GM10248 (cell line): ENCODE measurements around the gene RRP9.

Experiments used
- CTCF ChIA-PET: fragments of 300-600 bp; sonication (Branson Sonifier 250); formaldehyde crosslinking; extraction: SDS; loops from one replicate; lab custom pipeline; 2021; ENCODE audit warnings: antibody characterized with exemption; lab: Yijun Ruan, JAX
- POLR2A ChIA-PET: fragments of 350-650 bp; sonication (Branson Sonifier 250); formaldehyde crosslinking; extraction: SDS; loops from one replicate; lab custom pipeline; 2020; ENCODE audit warnings: antibody characterized with exemption; lab: Yijun Ruan, JAX
- DNase-seq: peaks from one replicate; pipeline ENCODE4 v3.0.0; 2012; ENCODE audit errors: extremely low spot score
- TF ChIP-seq, protein P1 (sequence below): IDR thresholded peaks from 2 replicates; pipeline ENCODE4 v1.5.1; 2012; ENCODE audit warnings: mild to moderate bottlenecking, low read depth; ENCODE audit errors: extremely low read depth, missing control alignments, control extremely low read depth

The RRP9 gene

GRCh38 chr3:51974277-51974962 is 32.7 kb upstream of the RRP9 start:
- TF ChIP-seq, protein P1, sequence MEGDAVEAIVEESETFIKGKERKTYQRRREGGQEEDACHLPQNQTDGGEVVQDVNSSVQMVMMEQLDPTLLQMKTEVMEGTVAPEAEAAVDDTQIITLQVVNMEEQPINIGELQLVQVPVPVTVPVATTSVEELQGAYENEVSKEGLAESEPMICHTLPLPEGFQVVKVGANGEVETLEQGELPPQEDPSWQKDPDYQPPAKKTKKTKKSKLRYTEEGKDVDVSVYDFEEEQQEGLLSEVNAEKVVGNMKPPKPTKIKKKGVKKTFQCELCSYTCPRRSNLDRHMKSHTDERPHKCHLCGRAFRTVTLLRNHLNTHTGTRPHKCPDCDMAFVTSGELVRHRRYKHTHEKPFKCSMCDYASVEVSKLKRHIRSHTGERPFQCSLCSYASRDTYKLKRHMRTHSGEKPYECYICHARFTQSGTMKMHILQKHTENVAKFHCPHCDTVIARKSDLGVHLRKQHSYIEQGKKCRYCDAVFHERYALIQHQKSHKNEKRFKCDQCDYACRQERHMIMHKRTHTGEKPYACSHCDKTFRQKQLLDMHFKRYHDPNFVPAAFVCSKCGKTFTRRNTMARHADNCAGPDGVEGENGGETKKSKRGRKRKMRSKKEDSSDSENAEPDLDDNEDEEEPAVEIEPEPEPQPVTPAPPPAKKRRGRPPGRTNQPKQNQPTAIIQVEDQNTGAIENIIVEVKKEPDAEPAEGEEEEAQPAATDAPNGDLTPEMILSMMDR = no peak
- ChIA-PET CTCF (interaction anchor here (0.7 to 3.6 kb wide), 26 partner anchors 9 to 1728 kb away, joined by 3 to 64 read pairs (median 5); partner anchors contain the start of genes ACY1, DUSP7, GPR62 and PARP3), POLR2A (interaction anchor here (0.8 to 1.5 kb wide), 4 partner anchors 8 to 31 kb away, joined by 3 to 7 read pairs (median 4); partner anchors contain the start of gene RPL29)
- no peak for DNase-seq

DNA sequence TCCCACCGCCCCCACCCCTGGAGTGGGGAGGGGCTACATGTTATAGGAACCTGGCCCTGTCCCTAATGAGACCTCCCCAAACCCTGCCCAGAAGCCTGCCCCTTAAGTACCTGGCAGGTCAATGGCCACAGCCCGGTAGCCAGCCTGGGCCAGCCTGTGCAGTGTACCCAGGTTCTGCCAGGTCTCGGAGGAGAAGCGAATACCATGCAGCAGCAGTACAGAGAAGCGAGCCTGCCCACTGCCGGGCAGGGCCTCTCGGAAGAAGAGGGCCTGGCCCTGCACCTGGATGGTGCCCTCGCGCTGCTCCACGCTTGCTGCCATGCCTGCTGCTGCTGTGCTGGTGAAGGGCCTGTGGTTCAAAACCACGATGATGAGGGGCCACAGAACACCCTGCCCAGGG is 29.6 kb upstream of the RRP9 start:
- DNase-seq = no peak
- TF ChIP-seq, protein P1 = no peak
- POLR2A ChIA-PET = no interaction called here
- CTCF ChIA-PET = interaction anchor here (0.8 to 6.0 kb wide), 4 partner anchors 10 to 29 kb away, joined by 3 to 40 read pairs (median 10); partner anchors contain the start of genes ACY1, PARP3 and RRP9

DNA sequence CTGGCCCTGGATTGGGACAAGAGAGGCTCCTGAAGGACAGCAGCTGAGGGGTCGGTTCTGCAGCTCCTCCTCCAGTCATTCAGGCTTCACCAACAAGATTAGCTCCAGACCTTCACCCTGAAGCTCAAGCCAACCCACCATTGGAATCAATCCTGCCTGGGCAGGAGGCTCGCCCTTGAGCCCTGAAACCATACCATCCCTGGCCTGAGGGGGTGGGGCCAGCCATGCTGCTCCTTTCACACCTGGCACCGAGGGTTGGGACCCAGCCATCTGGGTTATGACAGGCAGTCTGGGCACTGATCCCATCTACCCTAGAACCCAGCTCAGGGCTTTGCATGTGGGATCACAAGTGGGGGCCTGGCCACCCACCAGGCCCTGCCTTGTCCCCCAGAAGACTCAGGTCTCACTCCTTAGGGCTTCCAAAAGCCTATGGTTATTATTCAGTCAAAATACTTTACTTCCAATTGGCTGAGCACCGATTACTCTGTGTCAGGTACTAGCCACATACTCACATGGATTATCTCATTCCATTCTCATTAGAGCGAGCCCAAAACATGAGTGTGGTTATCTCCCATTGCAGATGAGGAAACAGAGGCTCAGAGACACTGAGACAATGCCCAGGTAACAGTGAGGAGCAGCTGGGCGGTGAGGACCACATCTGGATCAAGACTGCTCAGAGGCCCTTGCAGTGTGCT is 29.0 kb upstream of the RRP9 start:
- POLR2A ChIA-PET = no interaction called here
- CTCF ChIA-PET = interaction anchor here (4.2 to 6.0 kb wide), 2 partner anchors 12 to 29 kb away, joined by 17 to 40 read pairs; partner anchors contain the start of genes ACY1, PARP3 and RRP9
- no peak for DNase-seq
- TF ChIP-seq, protein P1 = no peak

GRCh38 chr3:51969841-51970240 is 28.1 kb upstream of the RRP9 start:
- TF ChIP-seq, protein P1 = no peak
- POLR2A ChIA-PET = interaction anchor here (0.6 kb wide), 1 partner anchor 474 kb away, joined by 3 read pairs; no protein-coding TSS in a partner anchor
- CTCF ChIA-PET = interaction anchor here (4.2 to 6.0 kb wide), 2 partner anchors 13 to 28 kb away, joined by 17 to 40 read pairs; partner anchors contain the start of genes ACY1, PARP3 and RRP9
- DNase-seq = no peak

GRCh38 chr3:51968883-51969678 is 27.4 kb upstream of the RRP9 start:
- POLR2A ChIA-PET = interaction anchor here (0.6 kb wide), 1 partner anchor 474 kb away, joined by 3 read pairs; no protein-coding TSS in a partner anchor
- CTCF ChIA-PET = interaction anchor here (4.2 to 6.0 kb wide), 2 partner anchors 14 to 27 kb away, joined by 17 to 40 read pairs; partner anchors contain the start of genes ACY1, PARP3 and RRP9

More at GRCh38 chr3:51968883-51969678, 27.4 kb upstream of the RRP9 start:
- TF ChIP-seq, protein P1 = no peak
- no peak for DNase-seq
